ENCODE data around the gene ABCC8. TPM values are rescaled to one million over a fixed set of nuclear protein-coding genes. Genes with fewer than 3 reads are reported as not detected.

ABCC8 gene
- total and polyA plus RNA-seq, 2 of the 8 experiments (the other 6 are each of a cell fraction or from before 2014, with no cell fraction given), result 3.7 to 4.9 TPM

- H3K4me3 ChIP-seq (ENCODE audit: extremely low read depth in 1 of 4, insufficient read depth in 2 of 4, low read depth in 3 of 4, low read length in 4 of 4), result no peak overlapping the region
- no peak overlapping the region for H2BK20ac ChIP-seq (ENCODE audit: low read length)
- no peak for DNase-seq (ENCODE audit: low read depth in 1 of 2, low spot score in 2 of 2)
- H3K23me2 ChIP-seq (ENCODE audit: low read depth, low read length), result no peaks in the 10 kb centered on the region
- no peaks in the 10 kb centered on the region for H3K79me2 ChIP-seq (ENCODE audit: control insufficient read depth in 1 of 2, insufficient read depth in 2 of 2, low read length in 2 of 2)
- no peak overlapping the region for H2BK15ac ChIP-seq (ENCODE audit: low read length)
- ChIA-PET CTCF (ENCODE audit: partially characterized antibody) (interaction anchor here (0.7 to 38.8 kb wide), 8 partner anchors 13 to 332 kb away, joined by 3 to 1414 read pairs (median 6); partner anchors contain the start of gene KCNJ11), POLR2A (ENCODE audit: partially characterized antibody) (interaction anchor here (1.0 kb wide), 1 partner anchor 10 kb away, joined by 3 read pairs; no protein-coding TSS in a partner anchor)
- H3K18ac ChIP-seq (ENCODE audit: extremely low read depth, low read length), result no peak overlapping the region
- no peak overlapping the region for H3K23ac ChIP-seq (ENCODE audit: insufficient read length)
- H3K79me1 ChIP-seq (ENCODE audit: low read depth, low read length), result no peaks in the 10 kb centered on the region
- H2AK5ac ChIP-seq (ENCODE audit: low read depth, low read length), result no peak overlapping the region
- H2AFZ ChIP-seq (ENCODE audit: low read length), result no peak overlapping the region
- TF ChIP-seq ZNF274 (IDR thresholded peaks at IDR 0.05; ENCODE audit: borderline replicate concordance, extremely low read depth, low read length) (no peak), PHF8 (conservative IDR thresholded peaks at IDR 0.05; ENCODE audit: low read depth, low read length) (no peak), JUN (IDR thresholded peaks at IDR 0.05; ENCODE audit: low read depth, low read length) (no peak), POLR2A (IDR thresholded peaks at IDR 0.05; ENCODE audit: control extremely low read depth in 1 of 2, low read depth in 2 of 2, low read length in 2 of 2) (no peak), POLR2AphosphoS5 (IDR thresholded peaks at IDR 0.05; ENCODE audit: low read depth, low read length) (no peak)
- H3K27me3 ChIP-seq (replicated peaks in 1 of 4; ENCODE audit: control insufficient read depth in 3 of 4, extremely low read depth in 1 of 4, insufficient read depth in 3 of 4, low read length in 3 of 4), result no peaks in the 10 kb centered on the region
- H2BK120ac ChIP-seq (replicated peaks; ENCODE audit: low read depth, low read length), result no peak overlapping the region
- H4K20me1 ChIP-seq (replicated peaks in 1 of 2; ENCODE audit: control insufficient read depth in 1 of 2, insufficient read depth in 2 of 2, low read length in 2 of 2), result no peaks in the 10 kb centered on the region
- peaks cover 0 to 3% (median under 1%) of the 10 kb centered on the region in 4 experiments; a peak in 2 of 7 replicates for H3K4me1 ChIP-seq (replicated peaks in 1 of 4; ENCODE audit: control insufficient read depth in 3 of 4, insufficient read depth in 4 of 4, low read length in 3 of 4)
- no peak overlapping the region for H2BK12ac ChIP-seq (ENCODE audit: low read depth, low read length)
- H3K56ac ChIP-seq (replicated peaks; ENCODE audit: insufficient read length, low read depth, low read length), result no peak overlapping the region
- no peak overlapping the region for H4K91ac ChIP-seq (replicated peaks; ENCODE audit: insufficient read length, low read length)
- H4K5ac ChIP-seq (ENCODE audit: insufficient read length, low read depth, low read length), result no peak overlapping the region
- no peak overlapping the region for H2BK5ac ChIP-seq (ENCODE audit: low read depth, low read length)
- no peak overlapping the region for H3K14ac ChIP-seq (ENCODE audit: insufficient read length)
- WGBS, 2 experiments (ENCODE audit: extremely low coverage in 1 of 2, insufficient coverage in 1 of 2, insufficient read length in 1 of 2, insufficient replicate concordance in 2 of 2, low coverage in 1 of 2, low lambda C conversion rate in 2 of 2, missing lambda C conversion rate in 1 of 2), result 86% methylated on average over 2 of the region's 2 CpGs; no CpG with 5 or more reads in 1 of the 2 experiments
- H3K9me3 ChIP-seq (ENCODE audit: insufficient read depth in 2 of 2, low read depth in 1 of 2, low read length in 1 of 2), result no peaks in the 10 kb centered on the region
- H3K4ac ChIP-seq (replicated peaks; ENCODE audit: insufficient read length, low read depth, low read length), result no peak overlapping the region
- no peak overlapping the region for H3K9ac ChIP-seq (replicated peaks in 1 of 4; ENCODE audit: extremely low read depth in 1 of 4, low read depth in 3 of 4, low read length in 3 of 4)
- H3K4me2 ChIP-seq (ENCODE audit: insufficient read depth in 1 of 2, low read depth in 2 of 2, low read length in 2 of 2), result no peak overlapping the region
- H3K27ac ChIP-seq (ENCODE audit: low read depth, low read length), result no peak overlapping the region
- no peak for FAIRE-seq
- no peak overlapping the region for H4K8ac ChIP-seq (ENCODE audit: extremely low read depth, insufficient read depth, low read length)
- H3K36me3 ChIP-seq (ENCODE audit: control insufficient read depth in 2 of 4, insufficient read depth in 4 of 4, low read length in 3 of 4), result no peaks in the 10 kb centered on the region
Observed at GRCh38 chr11:17408026-17408425, 68.6 kb downstream of the ABCC8 start.
